VCaP (cell line): Measurements from ENCODE around the gene BSND.

Source experiments
- H3K27ac ChIP-seq: fragments of 450-650 bp; 2 replicates; pipeline ENCODE4 v1.5.1; 2017
- CTCF ChIP-seq: fragments of 450-650 bp; conservative IDR thresholded peaks from 2 replicates; pipeline ENCODE4 v1.5.1; 2017; ENCODE audit warnings: mild to moderate bottlenecking, moderate library complexity

Gene BSND

GRCh38 chr1:55051621-55052020, 52.9 kb downstream of the BSND start:
- H3K27ac ChIP-seq = no peak overlapping the region
- no peak for TF ChIP-seq CTCF

DNA sequence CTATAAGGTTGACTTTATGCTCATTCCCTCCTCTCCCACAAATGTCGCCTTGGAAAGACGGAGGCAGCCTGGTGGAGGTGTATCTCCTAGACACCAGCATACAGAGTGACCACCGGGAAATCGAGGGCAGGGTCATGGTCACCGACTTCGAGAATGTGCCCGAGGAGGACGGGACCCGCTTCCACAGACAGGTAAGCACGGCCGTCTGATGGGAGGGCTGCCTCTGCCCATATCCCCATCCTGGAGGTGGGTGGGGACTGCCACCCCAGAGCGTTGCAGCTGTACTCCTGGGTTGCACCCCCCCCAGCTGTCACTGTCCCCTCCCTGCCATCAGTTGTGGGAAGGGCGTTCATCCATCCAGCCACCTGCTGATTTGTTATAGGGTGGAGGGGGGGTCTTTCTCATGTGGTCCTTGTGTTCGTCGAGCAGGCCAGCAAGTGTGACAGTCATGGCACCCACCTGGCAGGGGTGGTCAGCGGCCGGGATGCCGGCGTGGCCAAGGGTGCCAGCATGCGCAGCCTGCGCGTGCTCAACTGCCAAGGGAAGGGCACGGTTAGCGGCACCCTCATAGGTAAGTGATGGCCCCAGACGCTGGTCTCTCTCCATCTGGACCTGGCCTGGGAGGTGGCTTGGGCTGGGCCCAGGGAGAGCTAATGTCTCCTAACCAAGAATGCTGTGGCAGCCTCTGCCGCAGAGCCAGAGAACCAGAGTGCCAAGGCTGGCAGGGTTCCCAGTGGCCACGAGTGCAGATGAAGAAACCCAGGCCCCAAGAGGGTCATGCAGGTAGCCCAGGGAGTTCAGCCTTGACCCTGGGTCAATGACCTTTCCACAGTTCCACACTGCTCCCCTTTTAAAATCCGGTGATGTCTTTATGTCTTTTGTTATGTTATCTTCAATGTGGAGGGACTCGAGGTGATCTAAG, 53.7 kb downstream of the BSND start:
- TF ChIP-seq CTCF = no peak
- H3K27ac ChIP-seq = no peak overlapping the region

- H3K27ac ChIP-seq = no peak overlapping the region
- no peak for TF ChIP-seq CTCF
Measured at GRCh38 chr1:55053265-55053954, 54.7 kb downstream of the BSND start.

DNA sequence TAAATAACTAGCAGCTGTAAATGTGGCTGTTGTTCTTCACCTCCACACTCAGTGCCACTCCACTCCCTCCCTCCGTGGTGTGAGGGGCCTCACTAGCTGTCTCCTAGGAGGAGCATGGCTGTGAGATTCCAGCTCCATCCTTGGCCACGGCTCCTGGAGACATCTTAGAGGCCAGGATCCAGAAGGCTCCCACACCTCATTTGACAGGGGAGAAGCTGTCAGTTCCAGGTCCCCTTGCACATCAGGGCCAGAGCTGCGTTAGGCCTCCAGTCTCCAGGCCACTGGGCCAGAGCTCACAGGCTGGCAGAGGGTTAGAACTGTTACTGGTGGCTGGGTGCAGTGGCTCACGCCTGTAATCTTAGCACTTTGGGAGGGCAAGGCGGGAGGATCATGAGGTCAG, 55.7 kb downstream of the BSND start:
- TF ChIP-seq CTCF = no peak
- H3K27ac ChIP-seq = no peak overlapping the region

DNA sequence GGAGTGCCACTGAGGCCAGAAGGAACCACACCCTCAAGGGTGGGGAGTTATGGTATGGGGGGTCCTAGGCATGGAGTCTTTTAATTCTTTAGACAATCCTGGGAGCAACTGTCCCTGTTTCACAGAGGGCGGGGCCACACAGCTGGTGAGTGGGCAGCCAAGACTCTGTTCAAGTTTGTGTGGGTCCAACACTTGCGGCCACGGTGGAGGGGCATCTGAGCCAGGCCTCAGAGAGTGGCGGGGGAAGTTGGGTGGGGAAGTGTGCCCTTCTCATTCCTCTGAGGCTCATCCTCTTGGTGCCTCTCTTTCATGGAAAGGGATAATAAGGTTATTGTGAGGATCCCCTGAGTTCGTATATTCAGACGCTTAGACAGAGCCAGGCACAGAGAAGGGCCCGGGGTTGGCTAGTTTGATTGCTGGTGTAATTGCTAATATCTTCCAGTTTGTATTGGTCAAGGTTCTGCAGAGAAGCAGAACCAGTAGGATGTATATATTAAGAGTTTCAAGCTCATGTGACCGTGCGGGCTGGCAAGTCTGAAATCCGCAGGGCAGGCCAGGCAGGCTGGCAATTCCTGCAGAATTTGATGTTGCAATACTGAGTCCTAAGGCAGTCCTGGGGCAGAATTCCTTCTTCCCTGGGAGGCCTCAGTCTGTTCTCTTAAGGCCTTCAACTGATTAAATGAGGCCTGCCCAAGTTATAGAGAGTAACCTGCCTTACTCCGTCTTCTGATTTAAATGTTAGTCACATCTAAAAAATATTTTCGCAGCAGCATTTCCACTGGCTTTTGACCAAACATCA, 56.5 kb downstream of the BSND start:
- TF ChIP-seq CTCF = no peak
- H3K27ac ChIP-seq = no peak overlapping the region

DNA sequence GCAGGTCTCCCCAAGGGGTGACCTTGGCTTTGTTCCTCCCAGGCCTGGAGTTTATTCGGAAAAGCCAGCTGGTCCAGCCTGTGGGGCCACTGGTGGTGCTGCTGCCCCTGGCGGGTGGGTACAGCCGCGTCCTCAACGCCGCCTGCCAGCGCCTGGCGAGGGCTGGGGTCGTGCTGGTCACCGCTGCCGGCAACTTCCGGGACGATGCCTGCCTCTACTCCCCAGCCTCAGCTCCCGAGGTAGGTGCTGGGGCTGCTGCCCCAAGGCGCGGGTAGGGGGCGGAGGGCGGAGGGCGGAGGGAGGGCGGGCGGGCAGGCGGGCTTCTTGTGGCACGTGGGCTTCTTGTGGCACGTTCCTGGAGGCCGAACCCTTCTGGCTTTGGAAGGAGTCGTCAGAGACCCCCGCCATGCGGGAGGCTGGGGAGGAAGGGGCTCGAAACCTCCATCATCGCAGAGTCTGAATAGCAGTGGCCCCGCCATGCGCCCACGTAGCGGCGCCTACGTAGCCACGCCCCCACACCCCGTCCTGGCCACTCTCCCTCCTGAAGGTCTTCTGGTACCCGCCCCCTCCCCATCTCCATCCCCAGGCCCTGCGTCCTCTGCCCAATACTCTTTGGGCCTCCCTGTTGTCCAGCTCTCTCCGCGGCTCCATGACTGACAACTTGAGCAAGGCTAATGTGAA, 57.4 kb downstream of the BSND start:
- no peak for TF ChIP-seq CTCF
- no peak overlapping the region for H3K27ac ChIP-seq
